ENCODE data around the gene VIPR1.
"Not testable (repeated sequence)": the region's sequence is repeated elsewhere in the genome, so short reads cannot be mapped to it uniquely, and the experiment has no call there.

VIPR1 gene

DNA sequence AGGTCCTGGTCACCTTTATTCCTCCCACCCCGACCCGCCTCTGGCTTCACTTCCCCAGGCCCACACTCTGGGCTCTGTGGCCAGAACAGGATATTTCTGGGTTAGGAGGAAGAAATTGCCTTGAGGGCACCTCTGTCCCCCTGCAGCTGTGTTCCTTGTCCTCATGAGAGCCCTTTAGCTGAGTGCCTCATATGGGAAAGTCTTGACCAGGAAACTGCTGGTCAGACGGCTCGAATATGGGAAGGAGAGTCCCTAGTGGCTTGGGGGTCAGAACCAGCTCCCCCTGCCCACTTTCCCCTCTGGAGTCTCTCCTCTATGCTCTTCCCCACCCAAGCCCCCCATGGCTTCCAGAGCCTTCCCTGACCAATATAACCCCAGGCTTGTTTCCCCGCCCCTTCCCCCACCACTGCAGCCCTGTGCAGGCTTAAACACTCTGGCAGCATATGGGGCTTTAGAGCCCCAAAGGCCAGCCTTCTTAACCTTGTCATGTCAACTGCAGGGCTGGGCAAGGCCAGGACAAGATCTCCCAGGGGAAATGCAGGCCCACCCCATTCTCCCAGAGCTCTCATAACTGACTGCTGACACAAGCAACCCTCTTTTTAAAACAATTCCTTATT lies 42.9 kb downstream of the VIPR1 start:
- no peak overlapping the region for H3K4me3 ChIP-seq (ENCODE audit: low read depth, low read length)
- TF ChIP-seq, protein P1, sequence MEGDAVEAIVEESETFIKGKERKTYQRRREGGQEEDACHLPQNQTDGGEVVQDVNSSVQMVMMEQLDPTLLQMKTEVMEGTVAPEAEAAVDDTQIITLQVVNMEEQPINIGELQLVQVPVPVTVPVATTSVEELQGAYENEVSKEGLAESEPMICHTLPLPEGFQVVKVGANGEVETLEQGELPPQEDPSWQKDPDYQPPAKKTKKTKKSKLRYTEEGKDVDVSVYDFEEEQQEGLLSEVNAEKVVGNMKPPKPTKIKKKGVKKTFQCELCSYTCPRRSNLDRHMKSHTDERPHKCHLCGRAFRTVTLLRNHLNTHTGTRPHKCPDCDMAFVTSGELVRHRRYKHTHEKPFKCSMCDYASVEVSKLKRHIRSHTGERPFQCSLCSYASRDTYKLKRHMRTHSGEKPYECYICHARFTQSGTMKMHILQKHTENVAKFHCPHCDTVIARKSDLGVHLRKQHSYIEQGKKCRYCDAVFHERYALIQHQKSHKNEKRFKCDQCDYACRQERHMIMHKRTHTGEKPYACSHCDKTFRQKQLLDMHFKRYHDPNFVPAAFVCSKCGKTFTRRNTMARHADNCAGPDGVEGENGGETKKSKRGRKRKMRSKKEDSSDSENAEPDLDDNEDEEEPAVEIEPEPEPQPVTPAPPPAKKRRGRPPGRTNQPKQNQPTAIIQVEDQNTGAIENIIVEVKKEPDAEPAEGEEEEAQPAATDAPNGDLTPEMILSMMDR (IDR thresholded peaks at IDR 0.05; ENCODE audit: low read depth, low read length): 0 out of 2 replicates have a peak, but pooled peaks have one; percentile 1

DNA sequence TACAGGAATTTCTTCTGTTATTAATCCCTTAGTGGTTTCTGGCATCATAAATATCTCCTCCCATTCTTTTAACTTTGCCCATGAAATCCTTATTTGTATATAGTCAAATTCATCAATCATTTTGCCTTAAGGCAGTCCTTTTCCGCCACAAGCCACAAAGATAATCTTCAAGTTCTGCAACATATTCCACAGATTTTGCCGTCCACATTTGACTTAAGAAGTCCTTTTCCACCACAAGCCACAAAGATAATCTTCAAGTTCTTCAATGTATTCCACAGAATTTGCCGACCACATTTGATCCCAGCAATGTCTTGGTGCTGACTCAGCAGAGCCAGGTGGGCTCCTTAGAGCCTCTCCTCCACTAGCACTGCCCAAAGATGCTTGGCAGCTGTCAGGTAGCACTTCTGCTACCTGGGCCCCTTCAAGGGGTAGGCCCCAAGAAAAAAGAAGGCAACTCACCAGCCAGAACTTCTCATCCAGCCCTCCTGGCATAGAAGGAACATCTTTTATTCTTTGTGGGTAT lies 44.3 kb downstream of the VIPR1 start:
- TF ChIP-seq, protein P1 (IDR thresholded peaks at IDR 0.05; ENCODE audit: low read depth, low read length): no peak
- no peak overlapping the region for H3K4me3 ChIP-seq (ENCODE audit: low read depth, low read length)

DNA sequence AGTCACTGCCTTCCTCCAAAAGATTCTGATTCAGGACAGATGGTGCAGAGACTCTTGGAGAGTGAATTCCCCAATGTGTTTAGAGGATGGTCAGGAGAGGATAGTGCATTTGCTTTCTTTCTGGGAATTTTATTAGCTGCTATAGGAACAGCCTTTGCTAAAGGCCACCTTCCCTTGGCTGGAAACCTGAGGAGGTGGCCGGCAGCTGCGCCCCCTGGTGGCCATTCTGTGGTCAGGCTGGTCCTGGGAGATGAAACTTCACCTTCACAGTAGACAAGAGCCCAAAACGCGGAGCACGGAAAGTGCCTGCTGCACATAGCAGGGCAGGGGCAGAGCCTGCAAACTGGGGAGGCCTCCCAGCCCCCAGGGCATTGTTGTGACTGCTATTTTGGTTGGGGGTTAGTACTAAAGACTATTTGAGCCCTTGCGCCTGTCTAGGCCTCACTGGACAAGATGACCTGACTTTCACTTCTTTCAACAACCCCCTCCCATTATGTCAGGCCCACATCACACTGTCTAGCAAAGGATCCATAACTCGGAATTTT lies 45.0 kb downstream of the VIPR1 start:
- no peak overlapping the region for H3K4me3 ChIP-seq (ENCODE audit: low read depth, low read length)
- TF ChIP-seq, protein P1 (IDR thresholded peaks at IDR 0.05; ENCODE audit: low read depth, low read length): peak; percentile 93

DNA sequence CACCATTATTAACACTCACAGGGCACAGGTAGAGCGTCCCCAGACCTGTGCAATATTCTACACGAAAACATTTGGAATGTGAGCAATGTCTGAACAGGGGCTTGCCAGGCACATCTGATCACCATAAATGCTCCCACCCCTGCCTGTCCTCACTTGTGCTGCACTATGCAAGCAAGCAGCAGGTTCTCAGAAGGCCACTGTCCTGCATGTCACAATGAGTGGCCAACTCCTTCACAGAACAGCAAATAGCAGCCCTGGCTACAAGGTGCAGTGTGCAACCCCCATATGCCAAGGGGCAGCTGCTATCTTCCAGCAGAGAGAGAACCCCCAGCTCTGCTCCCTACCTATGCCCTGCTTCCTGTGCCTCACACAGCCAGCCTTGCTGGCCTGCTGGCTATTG lies 46.7 kb downstream of the VIPR1 start:
- no peak overlapping the region for H3K4me3 ChIP-seq (ENCODE audit: low read depth, low read length)
- TF ChIP-seq, protein P1 (IDR thresholded peaks at IDR 0.05; ENCODE audit: low read depth, low read length): no peak

DNA sequence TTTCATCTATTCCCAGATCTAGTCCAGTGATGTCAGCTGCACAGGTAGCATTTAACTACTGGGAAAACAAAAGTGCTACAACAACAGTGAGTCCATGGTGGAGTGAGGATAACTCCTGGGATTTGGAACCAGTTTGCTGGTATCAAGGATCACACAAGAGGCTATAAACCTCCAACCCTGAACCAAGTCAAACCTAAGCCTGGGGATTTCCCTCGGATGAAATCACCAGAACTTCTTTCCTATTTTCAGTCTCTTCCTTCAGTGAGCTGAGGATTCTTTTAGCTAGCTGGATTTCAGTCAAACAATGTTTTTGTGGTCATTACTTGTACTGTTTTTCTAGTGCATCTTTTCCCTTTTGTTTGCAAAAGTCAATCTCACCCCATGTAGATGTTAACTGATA lies 47.8 kb downstream of the VIPR1 start:
- H3K4me3 ChIP-seq (ENCODE audit: low read depth, low read length): no peak overlapping the region
- TF ChIP-seq, protein P1 (IDR thresholded peaks at IDR 0.05; ENCODE audit: low read depth, low read length): no peak

DNA sequence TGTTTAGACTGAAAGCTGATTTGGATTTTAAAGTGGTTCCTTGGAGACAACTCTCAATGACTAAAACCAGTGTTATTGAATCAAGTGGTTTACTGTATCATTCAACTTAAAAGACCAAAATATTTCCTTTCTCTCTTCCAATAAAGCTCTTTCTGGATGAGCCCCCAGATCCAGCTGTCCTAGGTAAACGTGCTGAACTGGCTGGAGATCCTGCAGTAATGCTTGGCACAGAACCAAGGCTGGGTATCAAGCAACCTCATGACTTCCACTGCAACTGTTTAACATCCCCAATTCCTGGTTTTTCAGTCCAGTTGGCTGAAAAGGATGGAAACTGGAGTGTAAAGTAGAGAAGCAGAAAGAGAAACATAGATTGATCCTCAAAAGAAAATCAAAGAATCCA lies 50.4 kb downstream of the VIPR1 start:
- TF ChIP-seq, protein P1 (IDR thresholded peaks at IDR 0.05; ENCODE audit: low read depth, low read length): no peak
- no peak overlapping the region for H3K4me3 ChIP-seq (ENCODE audit: low read depth, low read length)

DNA sequence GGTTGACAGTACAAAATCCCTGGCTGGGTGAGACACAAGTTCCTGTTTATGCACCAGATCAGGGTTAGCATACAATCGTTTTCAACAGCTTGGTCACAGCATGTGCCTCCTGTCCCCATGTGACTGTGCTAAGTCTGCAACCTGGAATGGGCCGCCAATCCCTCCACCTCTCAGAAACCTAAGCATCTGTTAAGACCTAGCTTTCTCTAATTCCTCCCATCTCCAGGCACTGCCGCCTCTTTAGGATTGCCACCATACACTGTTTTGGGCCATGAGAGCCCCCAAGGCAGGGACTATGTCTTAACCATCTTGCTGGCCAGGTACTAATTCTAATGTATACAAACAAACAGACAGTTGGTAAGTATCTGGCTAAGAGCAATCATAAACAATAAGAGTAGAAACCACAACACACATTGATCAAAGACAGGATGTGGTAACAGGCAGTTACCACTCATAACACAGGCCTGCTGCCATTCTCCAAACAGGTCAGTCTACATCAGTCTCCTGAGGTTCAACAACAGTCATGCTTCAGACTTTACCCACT lies 53.7 kb downstream of the VIPR1 start:
- no peak overlapping the region for H3K4me3 ChIP-seq (ENCODE audit: low read depth, low read length)

DNA sequence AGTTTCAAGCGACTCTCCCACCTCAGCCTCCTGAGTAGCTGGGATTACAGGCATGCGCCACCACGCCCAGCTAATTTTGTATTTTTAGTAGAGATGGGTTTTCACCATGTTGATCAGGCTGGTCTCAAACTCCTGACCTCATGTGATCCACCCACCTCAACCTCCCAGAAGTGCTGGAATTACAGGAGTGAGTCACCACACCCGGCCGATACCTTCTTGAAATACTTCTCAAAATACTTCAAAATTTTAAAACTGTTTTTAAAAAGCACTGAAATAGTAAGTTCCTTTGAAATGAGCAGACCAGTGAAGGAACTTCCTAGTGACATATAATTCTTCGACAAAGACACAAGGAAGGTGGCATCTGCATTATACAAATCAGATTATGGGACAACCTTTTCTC lies 54.4 kb downstream of the VIPR1 start:
- H3K4me3 ChIP-seq (ENCODE audit: low read depth, low read length): not testable (repeated sequence)

More for the DNA sequence above, 53.7 kb downstream of the VIPR1 start:
- TF ChIP-seq, protein P1 (IDR thresholded peaks at IDR 0.05; ENCODE audit: low read depth, low read length): no peak

Measured in WI38 (cell line).